DOHH2 (cell line): ENCODE measurements around the gene GOSR1.

Experiments used
- EZH2phosphoT487 ChIP-seq: fragments of 200-600 bp; sonication (generic); IDR thresholded peaks from 2 replicates; pipeline ENCODE4 v1.6.1; 2017; ENCODE audit warnings: borderline replicate concordance, mild to moderate bottlenecking, antibody characterized with exemption, low read length, moderate library complexity, mixed read lengths
- TF ChIP-seq, protein P1 (sequence below): fragments of 200-600 bp; sonication (generic); IDR thresholded peaks from one replicate; pipeline ENCODE4 v1.5.1; 2014; ENCODE audit warnings: antibody characterized with exemption, mild to moderate bottlenecking, low read depth, low read length; ENCODE audit not compliant: poor library complexity, severe bottlenecking

DNA sequence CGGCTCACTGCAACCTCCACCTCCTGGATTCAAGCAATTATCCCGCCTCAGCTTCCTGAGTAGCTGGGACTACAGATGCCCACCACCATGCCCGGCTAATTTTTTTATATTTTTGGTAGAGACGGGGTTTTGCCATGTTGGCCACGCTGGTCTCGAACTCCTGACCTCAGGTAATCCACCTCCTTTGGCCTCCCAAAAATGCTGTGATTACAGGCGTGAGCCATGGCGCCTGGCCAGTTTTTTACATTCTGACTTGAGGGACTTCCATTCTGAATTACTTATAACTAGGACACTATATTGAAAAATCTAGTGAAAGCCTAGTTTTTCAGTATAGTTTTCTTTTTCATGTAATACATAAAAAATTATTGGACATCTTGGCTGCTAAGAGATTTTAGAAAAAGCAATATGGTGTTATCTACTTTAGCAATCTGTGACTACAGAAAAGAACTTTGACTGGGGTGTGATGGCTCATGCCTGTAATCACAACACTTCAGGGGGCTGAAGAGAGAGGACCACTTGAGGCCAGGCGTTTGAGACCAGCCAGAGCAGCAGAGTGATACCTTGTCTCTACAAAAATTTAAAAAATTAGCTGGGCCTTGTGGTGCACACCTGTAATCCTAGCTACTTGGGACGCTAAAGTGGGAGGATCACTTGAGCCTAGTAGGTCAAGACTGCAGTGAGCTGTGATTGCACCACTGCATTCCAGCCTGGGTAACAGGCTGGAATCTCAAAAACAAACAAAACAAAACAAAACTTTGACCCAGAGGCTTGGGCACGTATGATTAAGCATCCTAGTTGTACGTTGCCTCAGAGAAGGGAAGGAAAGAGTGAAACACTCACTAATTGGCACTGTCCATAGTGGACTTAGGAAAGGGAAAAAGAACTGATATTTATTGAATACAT is 26.8 kb upstream of the GOSR1 start:
- TF ChIP-seq, protein P1, sequence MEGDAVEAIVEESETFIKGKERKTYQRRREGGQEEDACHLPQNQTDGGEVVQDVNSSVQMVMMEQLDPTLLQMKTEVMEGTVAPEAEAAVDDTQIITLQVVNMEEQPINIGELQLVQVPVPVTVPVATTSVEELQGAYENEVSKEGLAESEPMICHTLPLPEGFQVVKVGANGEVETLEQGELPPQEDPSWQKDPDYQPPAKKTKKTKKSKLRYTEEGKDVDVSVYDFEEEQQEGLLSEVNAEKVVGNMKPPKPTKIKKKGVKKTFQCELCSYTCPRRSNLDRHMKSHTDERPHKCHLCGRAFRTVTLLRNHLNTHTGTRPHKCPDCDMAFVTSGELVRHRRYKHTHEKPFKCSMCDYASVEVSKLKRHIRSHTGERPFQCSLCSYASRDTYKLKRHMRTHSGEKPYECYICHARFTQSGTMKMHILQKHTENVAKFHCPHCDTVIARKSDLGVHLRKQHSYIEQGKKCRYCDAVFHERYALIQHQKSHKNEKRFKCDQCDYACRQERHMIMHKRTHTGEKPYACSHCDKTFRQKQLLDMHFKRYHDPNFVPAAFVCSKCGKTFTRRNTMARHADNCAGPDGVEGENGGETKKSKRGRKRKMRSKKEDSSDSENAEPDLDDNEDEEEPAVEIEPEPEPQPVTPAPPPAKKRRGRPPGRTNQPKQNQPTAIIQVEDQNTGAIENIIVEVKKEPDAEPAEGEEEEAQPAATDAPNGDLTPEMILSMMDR, result no peak
- no peak for TF ChIP-seq EZH2phosphoT487
